ENCODE results near the gene SLC30A4.

The SLC30A4 gene

GRCh38 chr15:45499426-45499825 is 23.1 kb downstream of the SLC30A4 start:
- TF ChIP-seq CTCF (IDR thresholded peaks at IDR 0.05; ENCODE audit: insufficient read depth, low read depth, low read length, missing control alignments): no peak
- DNase-seq (ENCODE audit: low read depth): no peak
- H3K4me3 ChIP-seq (ENCODE audit: low read length): no peak overlapping the region

- H3K4me3 ChIP-seq (ENCODE audit: low read length): no peak overlapping the region
- no peak for TF ChIP-seq CTCF (IDR thresholded peaks at IDR 0.05; ENCODE audit: insufficient read depth, low read depth, low read length, missing control alignments)
- DNase-seq (ENCODE audit: low read depth): no peak
These were observed 23.9 kb downstream of the SLC30A4 start for GRCh38 chr15:45498701-45499100.

- DNase-seq (ENCODE audit: low read depth): no peak
- no peak overlapping the region for H3K4me3 ChIP-seq (ENCODE audit: low read length)
- no peak for TF ChIP-seq CTCF (IDR thresholded peaks at IDR 0.05; ENCODE audit: insufficient read depth, low read depth, low read length, missing control alignments)
These were observed 25.3 kb downstream of the SLC30A4 start for GRCh38 chr15:45497261-45497660.

DNA sequence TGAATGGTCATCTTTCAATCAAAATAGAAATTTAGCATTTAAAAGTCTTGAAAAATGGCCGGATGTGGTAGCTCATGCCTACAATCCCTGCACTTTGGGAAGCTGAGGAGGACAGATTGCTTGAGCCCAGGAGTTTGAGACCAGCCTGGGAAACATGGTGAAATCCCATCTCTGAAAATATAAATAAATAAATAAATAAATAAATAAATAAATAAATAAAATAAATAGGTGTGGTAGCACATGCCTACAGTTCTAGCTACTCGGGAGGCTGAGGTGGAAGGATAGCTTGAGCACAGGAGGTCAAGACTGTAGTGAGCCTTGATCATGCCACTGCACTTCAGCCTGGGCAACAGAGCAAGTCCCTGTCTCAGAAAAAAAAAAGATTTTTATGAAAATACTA is 25.9 kb downstream of the SLC30A4 start:
- no peak for TF ChIP-seq CTCF (IDR thresholded peaks at IDR 0.05; ENCODE audit: insufficient read depth, low read depth, low read length, missing control alignments)
- H3K4me3 ChIP-seq (ENCODE audit: low read length): no peak overlapping the region
- DNase-seq (ENCODE audit: low read depth): no peak

- TF ChIP-seq CTCF (IDR thresholded peaks at IDR 0.05; ENCODE audit: insufficient read depth, low read depth, low read length, missing control alignments): no peak
- H3K4me3 ChIP-seq (ENCODE audit: low read length): no peak overlapping the region
- DNase-seq (ENCODE audit: low read depth): no peak
These were observed 27.0 kb downstream of the SLC30A4 start for GRCh38 chr15:45495588-45495987.

DNA sequence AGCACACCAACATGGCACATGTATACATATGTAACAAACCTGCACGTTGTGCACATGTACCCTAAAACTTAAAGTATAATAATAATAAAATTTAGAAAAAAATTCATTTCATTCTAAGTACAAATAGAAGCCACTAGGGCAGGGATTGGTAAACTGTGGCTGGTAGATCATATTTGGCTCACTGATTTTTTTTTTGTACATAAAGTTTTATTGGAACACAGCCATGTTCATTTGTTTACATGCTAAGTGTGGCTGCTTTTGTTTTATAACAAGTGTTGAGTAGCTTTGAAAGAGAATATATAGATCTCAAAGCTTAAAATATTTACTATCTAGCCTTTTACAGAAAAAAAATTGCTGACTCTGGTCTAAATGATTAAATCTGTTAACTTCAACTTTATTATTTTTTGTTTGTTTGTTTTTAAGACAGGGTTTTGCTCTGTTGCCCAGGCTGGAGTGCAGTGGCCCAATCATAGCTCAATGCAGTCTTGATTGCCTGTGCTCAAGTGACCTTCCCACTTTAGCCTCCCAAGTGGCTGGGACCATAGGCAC is 32.8 kb downstream of the SLC30A4 start:
- H3K4me3 ChIP-seq (ENCODE audit: low read length): no peak overlapping the region
- no peak for TF ChIP-seq CTCF (IDR thresholded peaks at IDR 0.05; ENCODE audit: insufficient read depth, low read depth, low read length, missing control alignments)
- no peak for DNase-seq (ENCODE audit: low read depth)

DNA sequence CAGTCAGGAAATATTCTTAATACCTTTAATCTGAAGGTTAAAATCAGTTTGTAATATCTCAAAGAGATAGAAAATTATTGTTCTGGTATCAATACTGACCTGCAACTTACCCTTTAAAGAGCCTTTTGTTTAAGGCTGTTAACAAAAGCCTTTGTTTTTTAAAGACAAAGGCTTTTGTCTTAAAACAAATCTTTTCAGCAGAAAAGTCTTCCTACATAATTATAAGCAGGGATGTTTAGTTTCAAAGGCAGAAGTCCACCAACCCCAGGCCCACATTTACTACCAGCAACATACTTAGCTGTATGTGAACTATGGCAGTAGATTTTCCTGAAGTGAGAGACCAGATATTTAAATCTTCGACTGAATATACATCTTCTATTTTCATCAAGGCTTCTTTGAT is 36.2 kb downstream of the SLC30A4 start:
- no peak for TF ChIP-seq CTCF (IDR thresholded peaks at IDR 0.05; ENCODE audit: insufficient read depth, low read depth, low read length, missing control alignments)
- DNase-seq (ENCODE audit: low read depth): no peak
- H3K4me3 ChIP-seq (ENCODE audit: low read length): no peak overlapping the region
